ENCODE measurements around the gene RASAL1.

The RASAL1 gene

DNA sequence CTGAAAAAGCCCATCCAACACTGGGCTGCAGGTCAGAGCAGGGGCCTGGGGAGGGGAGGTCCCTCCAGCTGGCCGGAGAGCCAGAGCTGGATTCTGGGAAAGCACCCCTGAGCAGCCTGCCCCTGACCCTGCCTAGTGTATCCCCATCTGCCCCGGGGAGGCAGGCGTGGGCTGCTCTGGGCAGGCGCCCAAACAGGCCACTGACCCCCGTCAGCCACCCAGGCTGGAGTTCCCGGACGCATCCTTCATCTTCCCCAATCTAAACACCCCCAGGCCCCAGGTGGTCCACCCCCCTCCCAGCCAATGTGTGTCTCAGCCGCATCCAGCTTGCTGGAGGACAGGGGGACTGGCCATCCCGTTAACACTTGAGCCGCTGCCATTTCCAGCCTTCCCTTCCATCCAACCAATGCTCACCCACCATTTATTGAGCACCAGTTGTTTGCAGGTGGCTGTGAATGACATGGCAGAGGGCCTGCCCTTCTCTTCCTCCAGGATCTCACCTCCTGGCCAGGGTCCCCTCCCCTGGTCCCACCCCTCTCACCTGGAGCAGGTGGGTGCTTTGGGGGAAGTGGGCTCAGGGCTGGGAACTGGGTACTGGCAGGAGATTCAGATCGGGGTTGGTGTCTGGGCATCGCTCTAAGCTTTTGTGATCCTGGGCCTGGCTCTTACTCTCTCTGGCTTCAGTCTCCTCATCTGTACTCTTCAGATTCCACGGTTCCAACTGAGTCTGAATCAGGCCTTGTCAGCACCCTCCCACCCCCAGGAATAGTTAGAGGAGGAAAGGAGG is 79.8 kb downstream of the RASAL1 start:
- no peak for DNase-seq

GRCh38 chr12:113054948-113055486 is 80.5 kb downstream of the RASAL1 start:
- DNase-seq, result no peak

DNA sequence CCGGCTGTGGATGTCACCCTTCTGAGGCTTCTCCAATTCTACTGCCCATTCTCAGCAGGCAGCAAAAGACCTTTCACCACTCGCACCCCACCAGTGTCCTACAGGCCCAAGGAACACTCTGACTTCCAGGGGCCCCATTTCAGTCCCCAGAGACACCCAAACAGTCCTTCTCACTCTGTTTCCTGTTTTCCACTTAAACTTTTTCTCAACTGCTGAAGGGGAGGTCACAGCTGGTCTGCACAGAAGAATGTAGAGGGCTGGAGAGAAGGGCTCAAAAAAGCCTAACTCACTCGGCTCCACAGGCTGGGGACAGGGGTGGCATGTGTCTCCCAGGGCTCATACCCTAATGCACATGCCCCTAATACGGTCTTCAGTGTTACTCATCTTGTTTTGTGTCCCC is 83.2 kb downstream of the RASAL1 start:
- no peak for DNase-seq

DNA sequence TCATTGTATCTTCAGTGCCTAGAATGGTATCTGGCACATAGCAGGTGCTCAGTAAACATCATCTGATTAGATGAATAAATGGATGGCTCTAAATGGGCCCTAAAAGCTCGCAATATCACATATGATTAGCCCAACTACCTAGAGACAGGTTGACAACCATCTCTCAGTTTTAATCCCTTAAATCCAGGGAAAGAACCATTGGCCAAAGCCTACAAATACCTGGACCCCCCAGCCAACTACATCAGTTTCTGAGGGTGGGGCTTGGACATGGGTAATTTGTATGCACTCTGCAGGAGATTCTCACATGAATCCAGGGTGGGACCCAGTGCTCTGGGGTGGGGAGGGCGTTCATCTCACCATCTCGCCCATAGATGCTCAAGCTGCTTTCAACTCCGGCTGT is 83.8 kb downstream of the RASAL1 start:
- no peak for DNase-seq

DNA sequence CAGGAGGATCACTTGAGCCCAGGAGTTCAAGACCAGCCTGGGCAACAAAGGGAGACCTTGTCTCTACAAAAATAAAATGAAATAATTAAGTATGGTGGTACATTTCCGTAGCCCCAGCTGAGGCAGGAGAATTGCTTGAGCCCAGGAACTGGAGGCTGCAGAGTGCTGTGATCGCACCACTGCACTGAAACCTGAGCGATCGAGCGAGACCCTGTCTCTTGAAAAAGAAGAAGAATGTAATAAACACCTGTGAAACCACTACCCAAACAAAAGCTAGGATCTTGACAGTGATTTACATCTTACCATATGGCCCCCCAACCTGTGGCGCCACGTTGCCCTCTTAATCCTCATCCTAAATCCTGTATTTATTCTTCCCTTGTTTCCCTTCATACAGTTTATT is 84.8 kb downstream of the RASAL1 start:
- no peak for DNase-seq

GRCh38 chr12:113049976-113050742 is 85.4 kb downstream of the RASAL1 start:
- peak; percentile 23 for DNase-seq

All from NCI-H146 (cell line).